Bronchial epithelial cell (primary cell): ENCODE data around the gene TXLNG. TPM values are rescaled to one million over a fixed set of nuclear protein-coding genes. Genes with fewer than 3 reads are reported as not detected.

Experiments
- DNase-seq: peaks from one replicate; pipeline ENCODE4 v3.0.0-alpha.2; 2010; ENCODE audit warnings: low read depth
- FAIRE-seq: peaks from 2 replicates; lab custom pipeline; 2011; peaks lifted over from hg19 to GRCh38; lab: Jason Lieb, UNC
- H3K27me3 ChIP-seq: 2 replicates; pipeline ENCODE4 v1.5.1; 2011; ENCODE audit warnings: low read length; ENCODE audit not compliant: control insufficient read depth, insufficient read depth
- H3K36me3 ChIP-seq: 2 replicates; pipeline ENCODE4 v1.5.1; 2011; ENCODE audit warnings: low read length; ENCODE audit not compliant: control insufficient read depth, insufficient read depth
- H3K4me3 ChIP-seq: 2 replicates; pipeline ENCODE4 v1.5.1; 2011; ENCODE audit warnings: mild to moderate bottlenecking, low read depth, low read length, control low read depth
- CTCF ChIP-seq: IDR thresholded peaks from 2 replicates; pipeline ENCODE4 v1.5.1; 2011; ENCODE audit warnings: mild to moderate bottlenecking, moderate library complexity, low read length, control low read depth, inconsistent platforms; ENCODE audit not compliant: insufficient read depth, severe bottlenecking
- total RNA-seq: library from RNA; depleted of rRNA; stranded (reverse); fragments of >200 nt; gene quantifications from 2 replicates; pipeline ENCODE4 v1.2.1, GENCODE V29; 2014

Gene TXLNG
- total RNA-seq, 1 donor from 2014 or later, result 7.6 TPM

GRCh38 chrX:16867947-16868346, 81.7 kb downstream of the TXLNG start:
- no peaks in the 10 kb centered on the region for H3K36me3 ChIP-seq
- FAIRE-seq (no peak), DNase-seq (no peak)
- H3K4me3 ChIP-seq, result no peak overlapping the region
- TF ChIP-seq CTCF, result no peak
- no peaks in the 10 kb centered on the region for H3K27me3 ChIP-seq

GRCh38 chrX:16868920-16869319, 82.7 kb downstream of the TXLNG start:
- H3K4me3 ChIP-seq, result peak overlapping the region; percentile 67
- no peaks in the 10 kb centered on the region for H3K36me3 ChIP-seq
- DNase-seq (no peak), FAIRE-seq (no peak)
- TF ChIP-seq CTCF, result no peak
- no peaks in the 10 kb centered on the region for H3K27me3 ChIP-seq

DNA sequence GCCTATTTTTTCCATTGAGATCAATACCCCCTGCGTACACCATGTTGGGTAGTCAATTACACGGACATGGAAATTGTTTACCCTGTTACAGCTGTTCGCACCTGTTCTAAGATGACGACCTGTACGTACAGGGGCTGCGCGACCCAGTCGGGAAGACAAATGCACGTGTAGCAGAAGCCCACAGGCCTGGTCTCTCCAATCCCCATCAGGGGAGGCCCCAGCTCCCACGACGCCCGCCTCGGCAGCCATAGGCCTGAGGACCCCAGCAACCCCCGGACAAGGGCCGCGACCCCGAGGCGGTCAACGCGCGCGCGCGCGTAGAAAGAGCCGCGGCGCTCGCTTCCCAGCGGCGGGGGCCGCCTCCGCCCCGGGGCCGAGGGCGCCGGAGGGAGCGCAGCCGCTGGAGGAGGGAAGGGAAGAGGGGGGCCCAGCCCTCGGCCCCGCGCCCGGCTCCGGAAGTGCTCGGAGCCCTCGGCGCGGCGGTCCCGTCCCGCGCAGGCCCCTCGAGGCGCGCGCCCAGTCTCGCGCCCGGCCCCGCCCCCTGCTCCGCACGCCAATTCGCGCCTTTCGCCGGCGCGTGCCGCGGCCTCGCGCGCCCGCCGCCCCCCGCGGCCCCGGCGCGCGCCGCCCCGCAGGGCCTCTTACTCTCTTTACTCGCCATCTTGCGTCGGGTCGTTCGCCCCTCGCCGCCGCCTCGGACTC, 83.3 kb downstream of the TXLNG start:
- no peaks in the 10 kb centered on the region for H3K36me3 ChIP-seq
- no peak for FAIRE-seq
- TF ChIP-seq CTCF, result no peak
- peak overlapping the region; percentile 67 for H3K4me3 ChIP-seq
- H3K27me3 ChIP-seq, result no peaks in the 10 kb centered on the region
- DNase-seq, result no peak

GRCh38 chrX:16870095-16870861, 84.0 kb downstream of the TXLNG start, which contains the start of gene RBBP7:
TSS of gene RBBP7 (minus strand) at chrX:16870362. CDS start at chrX:16870053, 309 bp downstream.
- TF ChIP-seq CTCF, result no peak
- no peak for FAIRE-seq
- H3K4me3 ChIP-seq, result peak within 1 kb of the TSS; percentile 67

DNA sequence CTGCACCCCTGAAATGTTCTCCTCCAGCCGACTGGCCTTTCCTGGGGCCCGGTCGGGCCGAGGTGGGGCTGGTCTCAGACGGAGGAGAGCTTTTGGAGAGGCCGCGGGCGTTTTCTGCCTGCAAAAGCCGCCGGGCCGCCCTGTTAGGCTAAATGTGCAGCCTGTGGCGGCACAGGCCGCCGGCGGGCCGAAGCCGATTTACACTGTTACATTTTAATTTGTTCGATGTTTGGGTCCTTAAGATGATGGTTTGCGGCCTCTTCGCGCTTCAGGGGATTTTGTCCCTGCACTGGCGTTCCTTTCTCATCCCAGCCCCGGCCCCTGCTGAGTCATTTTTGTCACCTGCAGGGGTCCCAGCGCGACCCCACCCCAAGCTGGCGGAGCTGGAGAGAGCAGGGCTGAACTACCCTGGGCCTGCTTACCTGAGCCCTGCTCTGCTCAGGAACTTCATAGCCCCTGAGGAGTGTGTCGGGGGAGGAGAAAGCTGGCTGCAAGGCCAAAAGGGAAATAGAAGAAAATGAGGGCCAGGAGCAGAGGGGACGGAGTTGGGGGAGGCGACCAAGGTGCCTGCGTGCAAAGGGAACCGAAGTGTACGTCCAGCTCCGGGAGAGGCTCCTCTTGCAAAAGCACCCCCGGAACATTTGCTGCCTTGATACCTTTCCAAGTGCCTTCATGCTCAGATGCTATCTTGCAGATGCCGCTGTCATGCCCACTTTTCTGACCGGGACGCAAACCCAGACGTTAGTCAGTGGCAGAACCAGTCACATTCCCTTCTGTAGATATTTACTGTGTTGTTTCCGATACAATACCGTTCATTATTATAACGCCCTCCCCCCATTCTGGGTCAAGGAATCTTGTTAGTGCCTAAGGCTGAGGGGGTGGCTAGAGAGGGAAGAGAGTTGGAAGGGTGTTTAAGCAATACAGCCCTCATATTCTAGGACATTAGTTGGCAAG, 84.9 kb downstream of the TXLNG start:
- TF ChIP-seq CTCF, result no peak
- H3K4me3 ChIP-seq, result peak overlapping the region; percentile 46
- no peaks in the 10 kb centered on the region for H3K36me3 ChIP-seq
- H3K27me3 ChIP-seq, result no peaks in the 10 kb centered on the region
- no peak for FAIRE-seq
- DNase-seq, result no peak

More at GRCh38 chrX:16870095-16870861, 84.0 kb downstream of the TXLNG start, which contains the start of gene RBBP7:
- no peaks in the 10 kb centered on the region for H3K27me3 ChIP-seq
- no peaks in the 10 kb centered on the region for H3K36me3 ChIP-seq
- peak; percentile 63 for DNase-seq
